NCI-H187 treated with DMSO at 0.1 percent for 48 hours (cell line): ENCODE measurements around the gene EN2.

Experiments used
- DNase-seq: peaks from one replicate; lab custom pipeline; 2025; lab: John Stamatoyannopoulos, UW

The EN2 gene

GRCh38 chr7:155508376-155509358, 50.7 kb downstream of the EN2 start:
- DNase-seq, result no peak

DNA sequence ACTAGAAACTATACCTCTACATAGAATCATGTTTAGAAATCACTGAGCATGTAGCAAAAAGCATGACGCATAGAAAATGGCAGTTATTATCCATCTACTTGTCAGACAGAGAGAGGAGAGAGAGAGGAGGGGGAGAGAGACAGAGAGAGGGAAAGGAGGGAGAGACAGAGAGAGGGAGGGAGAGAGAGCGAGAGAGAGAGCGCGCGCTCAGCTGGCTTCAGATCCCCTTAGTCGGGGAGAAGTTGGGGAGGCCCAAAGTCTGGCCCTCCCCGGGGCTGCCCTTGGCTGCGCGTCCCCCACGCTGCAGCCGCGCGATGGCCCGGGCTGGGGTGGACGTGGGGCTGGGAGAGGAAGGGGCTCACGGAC, 51.4 kb downstream of the EN2 start:
- no peak for DNase-seq

DNA sequence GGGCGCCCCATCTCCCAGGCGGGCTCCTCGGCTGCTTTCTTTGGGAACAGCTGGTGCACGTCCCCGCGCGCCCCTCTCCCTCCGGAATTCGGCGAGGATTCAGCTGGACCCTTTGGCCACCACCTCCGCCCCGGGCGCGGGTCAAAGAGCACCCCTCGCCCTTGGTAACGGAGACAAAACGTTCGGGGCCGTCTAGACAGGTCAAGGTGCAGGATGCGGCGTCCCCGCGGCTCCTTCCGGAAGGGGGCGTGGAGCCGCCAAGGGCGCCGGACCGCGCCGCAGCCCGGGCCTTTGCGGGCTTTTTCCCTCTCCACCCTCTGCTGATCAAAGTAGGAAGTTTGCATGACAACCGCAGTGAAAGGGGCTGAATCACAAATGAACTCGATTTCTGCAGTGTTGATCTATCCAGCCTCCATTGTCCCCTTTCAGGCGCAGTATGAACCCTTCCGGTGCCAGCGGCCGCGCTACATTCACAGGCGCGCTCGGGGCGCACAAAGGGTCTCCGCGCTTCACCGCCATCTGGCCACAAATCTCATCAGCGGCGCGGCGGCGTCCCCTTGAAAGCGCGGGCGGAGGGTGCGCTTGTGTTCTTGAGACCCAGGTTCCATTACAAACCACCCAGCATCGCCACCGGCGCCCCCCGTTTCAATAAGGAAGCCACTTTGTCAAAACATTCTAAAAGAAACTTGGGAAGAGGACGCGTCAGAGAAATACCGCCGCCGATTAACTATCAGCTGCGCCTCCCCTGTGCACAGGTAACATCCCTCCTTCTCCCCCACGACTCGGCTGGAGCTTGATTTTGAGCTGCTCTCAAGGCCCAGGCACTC, 52.0 kb downstream of the EN2 start:
- DNase-seq, result no peak

DNA sequence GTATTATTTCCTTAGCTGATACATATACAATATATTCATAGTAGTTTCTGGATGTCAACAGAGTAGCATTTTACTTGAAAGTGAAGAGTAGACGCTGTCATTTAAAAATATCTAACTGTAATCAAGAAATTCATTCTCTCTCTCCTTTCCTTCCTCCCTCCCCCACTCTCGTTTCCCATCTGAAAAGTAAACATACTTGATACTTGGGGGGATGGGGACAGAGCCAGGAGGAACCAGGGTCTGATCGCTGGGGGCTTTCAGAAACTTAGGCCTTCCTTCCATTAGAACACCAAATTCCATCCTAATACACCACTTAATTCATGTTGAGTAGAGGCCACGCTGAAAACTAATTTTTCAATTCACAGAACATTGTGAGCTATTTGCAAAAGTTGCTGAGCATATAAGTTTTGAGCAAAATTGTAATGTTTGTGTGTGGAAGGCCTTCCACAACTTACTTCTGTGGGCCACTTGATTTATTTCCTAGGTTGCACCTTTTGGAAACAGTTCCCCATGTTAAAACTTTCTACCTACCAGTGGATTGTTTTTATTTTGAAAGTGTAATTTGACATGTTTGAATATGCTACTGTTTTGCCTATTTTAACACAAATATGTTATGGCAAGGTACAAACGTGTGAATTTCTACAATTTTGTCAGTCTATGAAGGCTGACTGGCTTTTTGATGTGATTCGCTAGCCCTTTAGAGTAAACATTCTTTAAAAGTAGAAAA, 53.2 kb downstream of the EN2 start:
- DNase-seq, result no peak

GRCh38 chr7:155511702-155511996, 53.7 kb downstream of the EN2 start:
- no peak for DNase-seq

DNA sequence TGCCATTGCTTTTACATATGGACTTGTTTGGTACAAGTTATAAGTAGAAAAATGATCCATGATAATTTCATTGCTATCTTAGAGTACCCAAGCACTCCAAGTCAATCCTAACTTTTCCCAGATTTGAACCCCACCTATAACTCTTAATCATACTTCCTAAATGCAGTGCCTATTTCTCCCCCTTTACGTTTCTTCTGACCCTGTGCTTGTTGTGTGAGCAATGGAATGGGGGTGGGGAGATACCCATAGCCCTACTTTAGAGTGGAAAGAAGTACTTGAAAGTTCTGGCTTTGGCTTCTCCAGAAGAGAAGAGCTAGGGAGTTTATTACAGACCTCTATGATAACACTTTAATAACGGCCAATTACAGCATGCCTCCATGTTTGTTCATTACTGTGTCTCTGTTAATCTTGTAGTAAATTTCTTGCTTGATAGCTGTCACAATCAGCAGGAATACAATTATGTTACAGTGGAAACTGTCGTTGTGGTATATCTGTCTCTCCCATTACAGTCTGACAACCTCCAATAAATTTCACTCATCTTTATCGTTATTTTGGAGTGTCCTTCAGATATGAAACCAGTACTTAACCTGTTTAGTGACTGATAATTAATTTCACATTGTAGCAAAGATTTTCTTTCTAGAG, 54.4 kb downstream of the EN2 start:
- DNase-seq, result no peak

DNA sequence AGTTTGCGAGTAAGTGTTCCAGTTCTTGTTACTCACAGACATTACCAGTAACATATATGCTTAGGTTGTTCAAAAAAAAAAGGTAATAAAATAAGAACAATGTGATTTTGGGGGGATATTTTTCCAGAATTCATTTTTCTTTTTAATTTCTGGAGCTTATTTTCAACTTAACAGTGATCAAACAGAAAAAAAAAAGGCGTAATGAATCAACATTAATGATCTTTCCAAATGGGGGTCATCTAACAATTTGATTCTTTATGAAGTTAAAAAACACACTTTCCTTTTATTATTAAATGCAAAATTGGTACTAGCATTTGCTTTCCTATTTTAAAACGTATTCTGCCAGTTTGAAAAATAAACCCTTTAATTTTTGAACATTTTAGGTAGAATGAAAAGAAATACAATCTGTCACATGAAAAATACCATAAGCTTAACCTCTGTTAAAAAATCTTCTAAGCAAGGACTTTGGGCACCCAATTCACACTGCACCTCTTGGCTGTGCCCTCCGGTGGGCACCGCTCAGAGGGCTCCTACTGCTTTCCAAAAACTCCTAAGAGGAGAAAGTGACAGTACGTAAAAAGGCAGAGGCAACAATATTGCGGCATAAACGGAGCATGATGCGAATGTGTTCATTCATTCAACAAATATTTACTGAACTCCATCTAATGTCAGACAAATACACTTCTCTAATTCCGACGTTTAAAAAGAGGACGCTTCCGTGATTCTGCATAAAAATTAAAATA, 55.8 kb downstream of the EN2 start:
- no peak for DNase-seq

- no peak for DNase-seq
Measured at GRCh38 chr7:155514296-155514695, 56.4 kb downstream of the EN2 start.
